Spleen (tissue), 11 donors: ENCODE data around the gene S100A8. TPM values are rescaled to one million over a fixed set of nuclear protein-coding genes. Genes with fewer than 3 reads are reported as not detected.

Experiments used
- DNase-seq: peaks from one replicate; pipeline ENCODE4 v3.0.0-alpha.2; 2020
- H3K27ac ChIP-seq, 8 donors: fragments of 200-600 bp; sonication (generic) in 7 of 8; 1 replicate in 4 of 8; 2 replicates in 4 of 8; pipeline versions ENCODE4 v1.5.0 to v1.8.0; 2016 to 2021; ENCODE audit warnings: inconsistent platforms in 4 of 8, mild to moderate bottlenecking in 4 of 8, moderate library complexity in 1 of 8
- H3K27me3 ChIP-seq, 7 donors: fragments of 200-600 bp; sonication (generic) in 6 of 7; replicated peaks in 1 of 7; 1 replicate in 4 of 7; 2 replicates in 3 of 7; pipeline versions ENCODE4 v1.5.0 to v1.8.0; 2016 to 2021; ENCODE audit warnings: inconsistent platforms in 3 of 7, mild to moderate bottlenecking in 1 of 7
- H3K36me3 ChIP-seq, 6 donors: fragments of 200-600 bp; sonication (generic) in 5 of 6; 1 replicate in 4 of 6; 2 replicates in 2 of 6; pipeline versions ENCODE4 v1.5.0 to v1.8.0; 2016 to 2021; ENCODE audit warnings: inconsistent platforms in 2 of 6
- H3K4me1 ChIP-seq, 6 donors: fragments of 200-600 bp; sonication (generic) in 5 of 6; 1 replicate in 3 of 6; 2 replicates in 3 of 6; pipeline versions ENCODE4 v1.5.0 to v1.8.0; 2016 to 2021; ENCODE audit warnings: inconsistent platforms in 3 of 6
- H3K4me3 ChIP-seq, 8 donors: fragments of 200-600 bp; sonication (generic) in 7 of 8; 1 replicate in 4 of 8; 2 replicates in 4 of 8; pipeline versions ENCODE4 v1.5.0 to v1.8.0; 2016 to 2021; ENCODE audit warnings: inconsistent platforms in 4 of 8, mild to moderate bottlenecking in 4 of 8, moderate library complexity in 2 of 8
- H3K9me3 ChIP-seq, 8 donors: fragments of 200-600 bp; sonication (generic) in 7 of 8; 1 replicate in 4 of 8; 2 replicates in 4 of 8; pipeline versions ENCODE4 v1.5.0 to v1.8.0; 2016 to 2021; ENCODE audit warnings: inconsistent platforms in 4 of 8
- CTCF ChIP-seq, 11 experiments: fragments of 200-600 bp in 7 of 11; fragments of 450-650 bp in 4 of 11; sonication (generic) in 4 of 11; IDR thresholded peaks in 8 of 11; conservative IDR thresholded peaks in 3 of 11; 1 replicate in 7 of 11; 2 replicates in 4 of 11; pipeline versions ENCODE4 v1.4.0 to v1.8.0; 2016 to 2021; ENCODE audit warnings: antibody characterized with exemption in 11 of 11, inconsistent platforms in 4 of 11, mild to moderate bottlenecking in 1 of 11
- POLR2A ChIP-seq, 3 donors: fragments of 450-650 bp; IDR thresholded peaks; one replicate each; pipeline ENCODE4 v1.5.1; 2017; ENCODE audit warnings: antibody characterized with exemption in 3 of 3, mild to moderate bottlenecking in 1 of 3
- POLR2AphosphoS5 ChIP-seq, 3 donors: sonication (generic); formaldehyde crosslinking; IDR thresholded peaks; one replicate each; pipeline ENCODE4 v1.5.1; 2017; ENCODE audit warnings: antibody characterized with exemption in 3 of 3
- WGBS, 5 donors: extraction: QIAGEN DNeasy Blood & Tissue Kit in 3 of 5; methylation state at CpG; one replicate each; pipeline versions ENCODE4 v1.1.5 to v1.1.7; 2013 to 2018; 5-methylcytosine and 5-hydroxymethylcytosine counted together
- intact Hi-C: fragments of 100-400 bp; cut with DNase I; formaldehyde crosslinking; loops from one replicate; pipeline ENCODE4 v1.15.0; 2023; ENCODE audit warnings: low total_unique reads
- polyA plus RNA-seq, 3 donors: library from polyadenylated mRNA; stranded (reverse); fragments of 200-250 nt; gene quantifications; one replicate each; pipeline ENCODE4 v1.2.1, GENCODE V29; 2013
- total RNA-seq, 7 donors: library from RNA; depleted of rRNA in 3 of 7; stranded (reverse); fragments of >200 nt in 3 of 7; fragmentation: NEBNext Ultra II Directional in 4 of 7; extraction: Animal tissue kit (Norgen Biotek cat#: 25700) in 4 of 7; gene quantifications; one replicate each; pipeline versions ENCODE4 v1.1.0 to v1.2.1, GENCODE V29; 2016 to 2021
- donor health status: healthy with polysubstance abuse.
- donor health status: DM: no; HTN: no; CAD: no; lungs with moderate emphysema.
- donor health status: DM: no; HTN: no; CAD: no.
- donor health status: Bipolar disorder and iron deficiency.
- donor health status: healthy.
- donor health status: DM: no; HTN: no; CAD: no.
- donor health status: DM: yes; HTN: yes; CAD: no.

S100A8 gene
- total and polyA plus RNA-seq, 10 donors: 756 to 7,676 (median 1,458) TPM

GRCh38 chr1:153355445-153356071, 35.3 kb downstream of the S100A8 start:
- H3K9me3 ChIP-seq: no peaks in the 10 kb centered on the region
- H3K4me1 ChIP-seq: peaks cover 4 to 55% (median 13%) of the 10 kb centered on the region in 6 donors
- peaks cover 0 to 23% (median 0%) of the 10 kb centered on the region in 6 donors for H3K36me3 ChIP-seq
- DNase-seq: peak; percentile 94
- TF ChIP-seq POLR2A (IDR thresholded peaks at IDR 0.05) (no peak), CTCF (IDR thresholded peaks at IDR 0.05 in 8 of 11, conservative IDR thresholded peaks at IDR 0.05 in 3 of 11) (peak in 7 of 11 experiments; percentile 33 to 80 (median 61)), POLR2AphosphoS5 (IDR thresholded peaks at IDR 0.05) (peak; percentile 15 to 62 (median 48))
- H3K27ac ChIP-seq: peak overlapping the region in 6 of 8 donors; percentile 73 to 95 (median 88)
- intact Hi-C loops: loop anchor here (10.0 kb wide), 1 partner anchor 209 kb away; the partner anchor contains the start of gene S100A2
- H3K4me3 ChIP-seq: peak overlapping the region in 1 of 8 donors; percentile 64
- H3K27me3 ChIP-seq: peaks cover 0 to 42% (median 0%) of the 10 kb centered on the region in 7 donors
- WGBS, 5 donors: 46 to 55% (median 53%) methylated on average over 9 to 10 of the region's 10 CpGs

- TF ChIP-seq POLR2A (IDR thresholded peaks at IDR 0.05): no peak
- no peak for TF ChIP-seq CTCF (IDR thresholded peaks at IDR 0.05 in 8 of 11, conservative IDR thresholded peaks at IDR 0.05 in 3 of 11)
- no peak for TF ChIP-seq POLR2AphosphoS5 (IDR thresholded peaks at IDR 0.05)
- peaks cover 0 to 48% (median 5%) of the 10 kb centered on the region in 7 donors for H3K27me3 ChIP-seq
- 67 to 87% (median 79%) methylated on average over 8 of the region's 8 CpGs for WGBS, 5 donors
- H3K4me3 ChIP-seq: no peak overlapping the region
- H3K9me3 ChIP-seq: no peaks in the 10 kb centered on the region
- H3K27ac ChIP-seq: peak overlapping the region in 2 of 8 donors; percentile 92 to 95
- intact Hi-C loops: loop anchor here (5.0 to 10.0 kb wide), 2 partner anchors 143 to 210 kb away; partner anchors contain the start of gene S100A2
- peaks cover 0 to 14% (median 0%) of the 10 kb centered on the region in 6 donors for H3K36me3 ChIP-seq
- peak; percentile 31 for DNase-seq
- peaks cover 4 to 54% (median 13%) of the 10 kb centered on the region in 6 donors for H3K4me1 ChIP-seq
Measured at GRCh38 chr1:153354515-153355193, 36.2 kb downstream of the S100A8 start.

GRCh38 chr1:153353226-153353947, 37.5 kb downstream of the S100A8 start:
- no peaks in the 10 kb centered on the region for H3K9me3 ChIP-seq
- H3K27me3 ChIP-seq: peaks cover 0 to 61% (median 8%) of the 10 kb centered on the region in 7 donors
- peaks cover 4 to 53% (median 13%) of the 10 kb centered on the region in 6 donors for H3K4me1 ChIP-seq
- peaks cover 0 to 1% (median 0%) of the 10 kb centered on the region in 6 donors for H3K36me3 ChIP-seq
- intact Hi-C loops: loop anchor here (5.0 to 10.0 kb wide), 2 partner anchors 144 to 211 kb away; partner anchors contain the start of gene S100A2
- peak; percentile 62 for DNase-seq
- no peak overlapping the region for H3K27ac ChIP-seq
- TF ChIP-seq CTCF (IDR thresholded peaks at IDR 0.05 in 8 of 11, conservative IDR thresholded peaks at IDR 0.05 in 3 of 11) (peak in 4 of 11 experiments; percentile 8 to 31 (median 20)), POLR2AphosphoS5 (IDR thresholded peaks at IDR 0.05) (no peak)
- H3K4me3 ChIP-seq: no peak overlapping the region
- WGBS, 5 donors: 72 to 86% (median 75%) methylated on average over 7 of the region's 7 CpGs
